Calu3 (cell line): Measurements from ENCODE around the gene PDE7B. TPM values are rescaled to one million over a fixed set of nuclear protein-coding genes. Genes with fewer than 3 reads are reported as not detected.

Experiments
- BruUV-seq: library from RNA; stranded (reverse); fragments of 400-500 nt; replicated peaks from 2 replicates; lab custom pipeline; 2021; lab: Mats Ljungman, UMichigan
- CTCF ChIA-PET: fragments of 300-600 bp; sonication (Branson Sonifier 250); formaldehyde crosslinking; loops from one replicate; lab custom pipeline; 2022; ENCODE audit warnings: antibody characterized with exemption; lab: Charles Lee
- DNase-seq: peaks from one replicate; pipeline ENCODE4 v3.0.0; 2022
- H3K27ac Mint-ChIP-seq: one replicate; pipeline ENCODE4 v1.8.0; 2022; ENCODE audit warnings: mixed read lengths; ENCODE audit not compliant: unreplicated experiment
- H3K27me3 Mint-ChIP-seq: one replicate; pipeline ENCODE4 v1.8.0; 2022; ENCODE audit warnings: mixed read lengths; ENCODE audit not compliant: unreplicated experiment
- H3K36me3 Mint-ChIP-seq: one replicate; pipeline ENCODE4 v1.8.0; 2022; ENCODE audit warnings: mild to moderate bottlenecking, moderate library complexity, mixed read lengths; ENCODE audit not compliant: insufficient read depth, unreplicated experiment
- H3K4me1 Mint-ChIP-seq: one replicate; pipeline ENCODE4 v1.8.0; 2022; ENCODE audit warnings: mild to moderate bottlenecking, low read depth, mixed read lengths; ENCODE audit not compliant: unreplicated experiment
- H3K4me3 Mint-ChIP-seq: one replicate; pipeline ENCODE4 v1.8.0; 2022; ENCODE audit warnings: mild to moderate bottlenecking, low read depth, moderate library complexity, mixed read lengths; ENCODE audit not compliant: unreplicated experiment
- H3K9me3 Mint-ChIP-seq: one replicate; pipeline ENCODE4 v1.8.0; 2022; ENCODE audit warnings: low read depth, mixed read lengths; ENCODE audit not compliant: unreplicated experiment
- intact Hi-C: fragments of 100-400 bp; cut with micrococcal nuclease; formaldehyde crosslinking; loops from one replicate; pipeline ENCODE4 v1.10.0; 2022; ENCODE audit not compliant: unreplicated experiment
- total RNA-seq: library from RNA; stranded (reverse); gene quantifications from 2 replicates; pipeline ENCODE4 v1.2.3, GENCODE V29; 2022
- TF ChIP-seq, protein P1 (sequence below): fragments of 200-600 bp; IDR thresholded peaks from one replicate; pipeline ENCODE4 v1.8.0; 2022; ENCODE audit warnings: antibody characterized with exemption; ENCODE audit not compliant: unreplicated experiment

The PDE7B gene
- total RNA-seq, 1 experiment from 2014 or later: 0.09 TPM

DNA sequence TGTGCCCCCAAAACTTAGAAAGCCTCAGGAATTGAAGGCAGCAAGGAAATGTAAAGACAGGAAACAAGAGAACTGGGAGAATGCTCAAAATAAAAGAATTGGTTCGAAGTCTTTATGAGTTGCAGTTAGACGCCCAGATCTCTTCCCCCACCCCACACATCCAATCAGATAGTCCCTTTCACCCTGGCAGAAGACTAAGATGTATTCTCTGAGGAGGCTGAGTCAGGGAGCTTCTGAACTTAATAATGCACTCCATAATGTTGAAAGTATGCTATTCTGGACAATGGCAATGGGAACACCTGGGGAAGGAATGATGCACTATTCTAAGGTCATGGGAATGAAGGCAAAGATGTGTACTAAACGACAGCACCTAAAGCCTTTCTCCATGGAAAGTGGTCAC lies 225.0 kb downstream of the PDE7B start:
- no TSS peak for BruUV-seq
- intact Hi-C loops: no loop called here
- no peak overlapping the region for H3K27ac Mint-ChIP-seq

DNA sequence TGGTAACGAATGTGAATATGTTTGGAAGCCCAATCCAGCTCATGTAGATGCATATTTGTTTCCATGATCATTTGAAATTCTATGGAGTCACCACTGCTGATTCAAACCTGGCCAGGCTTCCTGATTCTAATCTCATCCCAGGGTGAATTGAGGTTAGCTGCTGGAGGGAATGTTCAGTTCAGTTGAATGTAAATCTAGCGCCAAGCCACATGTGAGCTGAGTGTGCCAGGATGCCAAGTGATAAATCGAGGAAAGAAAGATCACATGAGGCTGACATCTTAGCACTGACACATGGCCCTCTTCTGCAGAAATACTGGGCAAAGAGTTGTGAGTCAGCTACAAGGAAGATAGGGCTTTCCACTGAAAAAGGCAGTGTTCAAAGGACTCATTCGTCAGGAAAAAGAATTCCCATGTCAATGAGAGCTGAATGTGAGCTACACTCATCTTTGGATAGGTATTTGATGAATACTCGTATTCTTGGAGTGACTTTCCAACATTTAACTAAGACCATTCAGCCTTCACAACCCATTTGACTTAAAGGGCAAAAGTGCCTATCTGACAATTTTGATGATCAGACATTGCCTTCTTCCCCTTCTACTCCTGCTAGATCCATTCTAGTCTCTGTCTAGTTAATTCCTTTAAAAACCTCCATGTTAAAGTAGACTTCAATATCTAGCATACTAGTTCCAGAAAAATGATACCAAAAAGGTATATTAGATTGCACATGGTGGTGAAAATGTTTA lies 226.5 kb downstream of the PDE7B start:
- no peaks in the 10 kb centered on the region for H3K27me3 Mint-ChIP-seq
- H3K36me3 Mint-ChIP-seq: no peaks in the 10 kb centered on the region
- no peaks in the 10 kb centered on the region for H3K9me3 Mint-ChIP-seq
- intact Hi-C loops: no loop called here
- TF ChIP-seq, protein P1, sequence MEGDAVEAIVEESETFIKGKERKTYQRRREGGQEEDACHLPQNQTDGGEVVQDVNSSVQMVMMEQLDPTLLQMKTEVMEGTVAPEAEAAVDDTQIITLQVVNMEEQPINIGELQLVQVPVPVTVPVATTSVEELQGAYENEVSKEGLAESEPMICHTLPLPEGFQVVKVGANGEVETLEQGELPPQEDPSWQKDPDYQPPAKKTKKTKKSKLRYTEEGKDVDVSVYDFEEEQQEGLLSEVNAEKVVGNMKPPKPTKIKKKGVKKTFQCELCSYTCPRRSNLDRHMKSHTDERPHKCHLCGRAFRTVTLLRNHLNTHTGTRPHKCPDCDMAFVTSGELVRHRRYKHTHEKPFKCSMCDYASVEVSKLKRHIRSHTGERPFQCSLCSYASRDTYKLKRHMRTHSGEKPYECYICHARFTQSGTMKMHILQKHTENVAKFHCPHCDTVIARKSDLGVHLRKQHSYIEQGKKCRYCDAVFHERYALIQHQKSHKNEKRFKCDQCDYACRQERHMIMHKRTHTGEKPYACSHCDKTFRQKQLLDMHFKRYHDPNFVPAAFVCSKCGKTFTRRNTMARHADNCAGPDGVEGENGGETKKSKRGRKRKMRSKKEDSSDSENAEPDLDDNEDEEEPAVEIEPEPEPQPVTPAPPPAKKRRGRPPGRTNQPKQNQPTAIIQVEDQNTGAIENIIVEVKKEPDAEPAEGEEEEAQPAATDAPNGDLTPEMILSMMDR: no peak
- H3K27ac Mint-ChIP-seq: no peak overlapping the region
- DNase-seq: no peak
- peaks cover 18% of the 10 kb centered on the region for H3K4me1 Mint-ChIP-seq
- BruUV-seq: no TSS peak
- no peak overlapping the region for H3K4me3 Mint-ChIP-seq
- CTCF ChIA-PET: no interaction called here

More for the DNA sequence above, 225.0 kb downstream of the PDE7B start:
- H3K27me3 Mint-ChIP-seq: no peaks in the 10 kb centered on the region
- no peak for DNase-seq
- no peak overlapping the region for H3K4me3 Mint-ChIP-seq
- CTCF ChIA-PET: no interaction called here
- H3K9me3 Mint-ChIP-seq: no peaks in the 10 kb centered on the region
- peaks cover 18% of the 10 kb centered on the region for H3K4me1 Mint-ChIP-seq
- no peaks in the 10 kb centered on the region for H3K36me3 Mint-ChIP-seq
- TF ChIP-seq, protein P1: no peak

DNA sequence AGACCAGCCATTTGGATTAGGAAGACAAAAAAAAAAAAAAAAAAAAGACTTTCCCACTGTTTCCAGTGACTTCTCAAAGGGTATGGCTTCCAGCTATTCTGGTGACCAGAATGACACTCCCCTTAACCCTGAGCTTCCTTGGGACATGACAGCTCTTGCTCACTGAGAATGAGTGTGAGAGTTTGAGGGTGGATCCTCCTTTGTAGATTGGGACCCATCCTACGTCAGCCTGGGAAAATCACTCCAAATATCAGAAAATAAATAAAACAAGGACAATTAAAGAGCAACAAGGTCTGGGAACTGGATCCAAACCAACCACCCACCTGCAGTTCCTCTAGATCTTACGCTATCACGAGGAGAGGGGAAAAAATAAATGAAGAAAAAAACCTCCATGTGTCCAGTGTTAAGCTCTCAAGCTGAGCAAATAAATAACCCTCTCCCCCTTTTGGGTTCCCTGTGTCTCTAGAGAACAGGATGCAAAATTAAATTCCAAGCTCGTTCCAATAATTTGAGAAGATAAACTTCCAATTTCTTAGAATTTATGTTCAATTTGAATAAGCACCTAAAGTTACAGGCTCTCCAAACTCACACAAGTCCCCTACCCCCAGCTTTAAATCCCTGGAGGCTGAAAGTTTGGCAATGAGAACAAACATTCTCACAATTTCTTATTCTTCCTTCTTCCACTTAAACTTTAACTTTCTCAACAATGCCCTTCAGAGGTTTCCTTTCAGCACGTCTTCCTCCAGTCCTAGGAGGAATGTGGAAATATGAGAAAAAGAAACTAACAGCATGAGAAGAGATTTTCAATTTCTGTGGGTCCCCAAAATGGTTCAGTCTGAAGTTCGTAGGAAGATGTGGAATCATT lies 228.4 kb downstream of the PDE7B start:
- no peak for DNase-seq
- BruUV-seq: no TSS peak
- CTCF ChIA-PET: no interaction called here
- Mint-ChIP-seq H3K9me3 (peaks cover 2% of the 10 kb centered on the region), H3K27ac (no peak overlapping the region), H3K27me3 (no peaks in the 10 kb centered on the region), H3K4me1 (peaks cover 26% of the 10 kb centered on the region), H3K36me3 (no peaks in the 10 kb centered on the region), H3K4me3 (no peak overlapping the region)
- TF ChIP-seq, protein P1: no peak
- intact Hi-C loops: no loop called here

DNA sequence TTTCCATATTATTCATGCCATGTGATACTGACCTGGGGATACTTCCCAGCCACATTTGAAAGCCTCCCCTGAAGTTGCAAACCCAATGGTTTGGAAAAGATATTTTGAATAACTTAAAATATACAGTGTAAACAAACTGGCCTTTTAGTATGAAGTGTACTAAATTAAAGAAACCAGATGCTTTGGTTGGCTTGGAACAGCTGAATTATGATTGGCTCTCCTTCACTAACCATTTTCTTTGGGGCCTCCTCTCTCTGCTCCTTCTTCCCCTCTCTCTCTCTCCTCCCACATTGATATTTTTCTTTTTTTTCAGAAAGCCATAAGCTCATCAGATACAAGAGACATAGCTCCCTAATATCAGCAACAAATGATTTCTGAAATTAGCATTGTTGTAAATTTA lies 232.0 kb downstream of the PDE7B start:
- CTCF ChIA-PET: no interaction called here
- peaks cover 26% of the 10 kb centered on the region for H3K4me1 Mint-ChIP-seq
- H3K9me3 Mint-ChIP-seq: peaks cover 2% of the 10 kb centered on the region
- intact Hi-C loops: no loop called here
- BruUV-seq: no TSS peak
- H3K36me3 Mint-ChIP-seq: no peaks in the 10 kb centered on the region
- TF ChIP-seq, protein P1: no peak
- H3K27ac Mint-ChIP-seq: no peak overlapping the region
- H3K27me3 Mint-ChIP-seq: no peaks in the 10 kb centered on the region
- H3K4me3 Mint-ChIP-seq: no peak overlapping the region
- DNase-seq: no peak
